ENCODE measurements around the gene ROS1. TPM values are rescaled to one million over a fixed set of nuclear protein-coding genes. Genes with fewer than 3 reads are reported as not detected.

The ROS1 gene
- total RNA-seq, 4 donors from 2014 or later: under 0.01 to 0.06 TPM; not detected in 2

GRCh38 chr6:117280922-117281321 is 144.8 kb downstream of the ROS1 start:
- H3K4me3 ChIP-seq: no peak overlapping the region
- intact Hi-C loops (cut with DNase I): no loop called here
- TF ChIP-seq POLR2A (IDR thresholded peaks at IDR 0.05; ENCODE audit: low read depth): no peak
- TF ChIP-seq EP300 (IDR thresholded peaks at IDR 0.05): no peak
- TF ChIP-seq, protein P1, sequence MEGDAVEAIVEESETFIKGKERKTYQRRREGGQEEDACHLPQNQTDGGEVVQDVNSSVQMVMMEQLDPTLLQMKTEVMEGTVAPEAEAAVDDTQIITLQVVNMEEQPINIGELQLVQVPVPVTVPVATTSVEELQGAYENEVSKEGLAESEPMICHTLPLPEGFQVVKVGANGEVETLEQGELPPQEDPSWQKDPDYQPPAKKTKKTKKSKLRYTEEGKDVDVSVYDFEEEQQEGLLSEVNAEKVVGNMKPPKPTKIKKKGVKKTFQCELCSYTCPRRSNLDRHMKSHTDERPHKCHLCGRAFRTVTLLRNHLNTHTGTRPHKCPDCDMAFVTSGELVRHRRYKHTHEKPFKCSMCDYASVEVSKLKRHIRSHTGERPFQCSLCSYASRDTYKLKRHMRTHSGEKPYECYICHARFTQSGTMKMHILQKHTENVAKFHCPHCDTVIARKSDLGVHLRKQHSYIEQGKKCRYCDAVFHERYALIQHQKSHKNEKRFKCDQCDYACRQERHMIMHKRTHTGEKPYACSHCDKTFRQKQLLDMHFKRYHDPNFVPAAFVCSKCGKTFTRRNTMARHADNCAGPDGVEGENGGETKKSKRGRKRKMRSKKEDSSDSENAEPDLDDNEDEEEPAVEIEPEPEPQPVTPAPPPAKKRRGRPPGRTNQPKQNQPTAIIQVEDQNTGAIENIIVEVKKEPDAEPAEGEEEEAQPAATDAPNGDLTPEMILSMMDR (IDR thresholded peaks at IDR 0.05): no peak
- TF ChIP-seq POLR2AphosphoS5 (IDR thresholded peaks at IDR 0.05): no peak

GRCh38 chr6:117276778-117277316 is 148.9 kb downstream of the ROS1 start:
- Histone ChIP-seq H3K9me3 (no peaks in the 10 kb centered on the region), H3K4me1 (no peaks in the 10 kb centered on the region), H3K27me3 (peaks cover 0 to 49% (median 6%) of the 10 kb centered on the region in 4 donors), H3K4me3 (no peak overlapping the region), H3K36me3 (no peaks in the 10 kb centered on the region), H3K27ac (replicated peaks in 1 of 4) (no peak overlapping the region)
- intact Hi-C loops (cut with DNase I): no loop called here
- TF ChIP-seq POLR2A (IDR thresholded peaks at IDR 0.05; ENCODE audit: low read depth) (no peak), EP300 (IDR thresholded peaks at IDR 0.05) (no peak), POLR2AphosphoS5 (IDR thresholded peaks at IDR 0.05) (no peak)
- TF ChIP-seq, protein P1 (IDR thresholded peaks at IDR 0.05): no peak
- no peak for DNase-seq (ENCODE audit: extremely low spot score)
- 75% methylated on average over 10 of the region's 10 CpGs for WGBS

More at GRCh38 chr6:117280922-117281321, 144.8 kb downstream of the ROS1 start:
- no peak overlapping the region for H3K27ac ChIP-seq (replicated peaks in 1 of 4)
- H3K9me3 ChIP-seq: no peaks in the 10 kb centered on the region
- WGBS: 71% methylated on average over 3 of the region's 3 CpGs
- H3K4me1 ChIP-seq: no peaks in the 10 kb centered on the region
- H3K36me3 ChIP-seq: no peaks in the 10 kb centered on the region
- H3K27me3 ChIP-seq: peaks cover 0 to 10% (median 0%) of the 10 kb centered on the region in 4 donors
- DNase-seq (ENCODE audit: extremely low spot score): no peak

DNA sequence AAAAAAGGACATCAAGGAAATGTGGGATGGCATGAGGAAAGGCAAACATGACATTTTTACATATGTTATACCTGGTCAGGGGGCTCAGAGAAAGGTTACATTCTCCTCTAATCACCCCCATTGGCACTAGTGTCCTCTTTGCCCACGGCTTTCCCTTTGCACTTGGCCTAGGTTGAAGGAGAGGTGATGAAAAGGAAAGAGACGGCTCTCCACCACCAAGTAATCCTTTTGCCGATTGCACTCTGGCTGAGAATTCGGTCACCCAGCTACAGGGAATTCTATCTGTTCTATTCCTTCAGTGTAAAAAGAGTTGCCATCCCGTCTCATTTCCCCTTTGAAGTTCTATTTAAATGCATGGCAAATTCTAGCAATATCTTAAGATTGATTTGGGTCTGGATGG is 150.0 kb downstream of the ROS1 start:
- H3K27ac ChIP-seq (replicated peaks in 1 of 4): no peak overlapping the region
- H3K27me3 ChIP-seq: peaks cover 0 to 60% (median 15%) of the 10 kb centered on the region in 4 donors
- WGBS: 71% methylated on average over 5 of the region's 5 CpGs
- no peaks in the 10 kb centered on the region for H3K36me3 ChIP-seq
- intact Hi-C loops (cut with DNase I): no loop called here
- H3K4me3 ChIP-seq: no peak overlapping the region
- peaks cover 0 to 5% (median 4%) of the 10 kb centered on the region in 4 donors for H3K4me1 ChIP-seq
- no peak for DNase-seq (ENCODE audit: extremely low spot score)
- H3K9me3 ChIP-seq: no peaks in the 10 kb centered on the region
- no peak for TF ChIP-seq EP300 (IDR thresholded peaks at IDR 0.05)
- TF ChIP-seq POLR2A (IDR thresholded peaks at IDR 0.05; ENCODE audit: low read depth): no peak
- TF ChIP-seq, protein P1 (IDR thresholded peaks at IDR 0.05): no peak
- TF ChIP-seq POLR2AphosphoS5 (IDR thresholded peaks at IDR 0.05): no peak

DNA sequence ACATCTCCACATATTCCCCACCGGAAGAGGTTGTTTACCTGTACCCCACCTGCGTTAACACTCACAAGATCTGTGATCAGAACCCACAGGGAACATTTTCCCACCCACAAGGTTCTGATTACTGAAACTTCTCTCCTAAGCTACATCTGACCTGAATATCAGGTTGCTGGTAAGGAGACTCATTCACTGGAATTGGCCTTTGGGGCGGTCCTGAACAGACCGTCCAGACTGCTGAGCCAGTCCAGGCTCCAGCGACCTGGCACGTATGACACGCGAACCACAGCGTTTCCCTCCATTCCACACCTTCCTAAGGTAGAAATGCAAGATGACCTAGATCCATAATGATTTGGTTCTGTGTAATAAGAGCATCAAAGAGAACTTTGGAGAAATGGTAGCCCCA is 150.5 kb downstream of the ROS1 start:
- Histone ChIP-seq H3K4me3 (no peak overlapping the region), H3K36me3 (no peaks in the 10 kb centered on the region), H3K4me1 (peaks cover 1 to 11% (median 8%) of the 10 kb centered on the region in 4 donors), H3K9me3 (no peaks in the 10 kb centered on the region), H3K27me3 (peaks cover 0 to 65% (median 19%) of the 10 kb centered on the region in 4 donors), H3K27ac (replicated peaks in 1 of 4) (no peak overlapping the region)
- WGBS: 84% methylated on average over 9 of the region's 9 CpGs
- intact Hi-C loops (cut with DNase I): no loop called here
- TF ChIP-seq, protein P1 (IDR thresholded peaks at IDR 0.05): no peak
- TF ChIP-seq POLR2A (IDR thresholded peaks at IDR 0.05; ENCODE audit: low read depth): no peak
- no peak for TF ChIP-seq POLR2AphosphoS5 (IDR thresholded peaks at IDR 0.05)
- TF ChIP-seq EP300 (IDR thresholded peaks at IDR 0.05): no peak
- DNase-seq (ENCODE audit: extremely low spot score): no peak

- no peak for TF ChIP-seq EP300 (IDR thresholded peaks at IDR 0.05)
- no peak for TF ChIP-seq POLR2A (IDR thresholded peaks at IDR 0.05; ENCODE audit: low read depth)
- TF ChIP-seq, protein P1 (IDR thresholded peaks at IDR 0.05): no peak
- no peak for TF ChIP-seq POLR2AphosphoS5 (IDR thresholded peaks at IDR 0.05)
- Histone ChIP-seq H3K27me3 (peaks cover 4 to 88% (median 37%) of the 10 kb centered on the region in 4 donors), H3K36me3 (no peaks in the 10 kb centered on the region), H3K27ac (replicated peaks in 1 of 4) (no peak overlapping the region), H3K9me3 (no peaks in the 10 kb centered on the region), H3K4me3 (no peak overlapping the region), H3K4me1 (peaks cover 3 to 16% (median 13%) of the 10 kb centered on the region in 4 donors)
- no peak for DNase-seq (ENCODE audit: extremely low spot score)
- intact Hi-C loops (cut with DNase I): no loop called here
- WGBS: 23% methylated on average over 1 of the region's 1 CpG
Measured at GRCh38 chr6:117272891-117273290, 152.9 kb downstream of the ROS1 start.
